Astrocyte of the hippocampus (primary cell): ENCODE data around the gene KRTAP5-1.

ENCODE experiments used
- DNase-seq: peaks from one replicate; pipeline ENCODE4 v3.0.0; 2011; ENCODE audit warnings: low read depth, low spot score

Gene KRTAP5-1

DNA sequence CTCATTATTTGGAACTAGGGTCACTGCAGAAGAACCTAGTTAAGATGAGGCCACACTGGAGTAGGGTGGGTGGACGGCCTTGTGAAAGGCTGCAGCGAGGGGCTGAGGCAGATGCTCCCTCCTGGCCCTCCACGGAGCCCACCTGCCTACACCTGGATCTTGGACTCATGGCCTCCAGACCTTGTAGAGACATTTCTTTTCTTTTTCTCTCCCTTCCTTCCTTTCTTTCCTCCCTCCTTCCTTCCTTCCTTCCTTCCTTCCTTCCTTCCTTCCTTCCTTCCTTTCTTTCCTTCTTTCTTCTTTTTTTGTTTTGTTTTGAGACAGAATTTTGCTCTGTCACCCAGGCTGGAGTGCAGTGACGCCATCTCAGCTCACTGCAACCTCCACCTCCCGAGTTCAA, 39.7 kb downstream of the KRTAP5-1 start:
- no peak for DNase-seq

DNA sequence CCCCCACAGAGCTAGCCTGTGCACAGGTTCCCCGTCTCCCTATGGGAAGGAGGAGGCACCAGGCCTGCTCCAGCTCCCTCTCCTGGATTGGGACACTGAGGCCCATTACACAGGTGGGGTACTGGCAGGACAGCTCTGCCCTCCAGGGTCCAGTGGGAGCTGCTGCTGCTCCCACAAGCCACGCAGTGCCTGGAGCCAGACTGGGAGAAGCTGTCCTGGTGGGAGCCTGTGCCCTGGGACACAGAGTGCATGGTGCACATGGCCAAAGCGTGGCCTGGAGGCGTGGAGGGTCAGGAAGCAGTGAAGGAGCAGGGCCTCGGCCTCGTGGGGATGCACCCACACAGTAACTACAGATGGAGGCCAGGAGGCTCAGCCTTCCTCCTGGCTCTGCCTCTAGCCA, 40.5 kb downstream of the KRTAP5-1 start:
- DNase-seq, result no peak

DNA sequence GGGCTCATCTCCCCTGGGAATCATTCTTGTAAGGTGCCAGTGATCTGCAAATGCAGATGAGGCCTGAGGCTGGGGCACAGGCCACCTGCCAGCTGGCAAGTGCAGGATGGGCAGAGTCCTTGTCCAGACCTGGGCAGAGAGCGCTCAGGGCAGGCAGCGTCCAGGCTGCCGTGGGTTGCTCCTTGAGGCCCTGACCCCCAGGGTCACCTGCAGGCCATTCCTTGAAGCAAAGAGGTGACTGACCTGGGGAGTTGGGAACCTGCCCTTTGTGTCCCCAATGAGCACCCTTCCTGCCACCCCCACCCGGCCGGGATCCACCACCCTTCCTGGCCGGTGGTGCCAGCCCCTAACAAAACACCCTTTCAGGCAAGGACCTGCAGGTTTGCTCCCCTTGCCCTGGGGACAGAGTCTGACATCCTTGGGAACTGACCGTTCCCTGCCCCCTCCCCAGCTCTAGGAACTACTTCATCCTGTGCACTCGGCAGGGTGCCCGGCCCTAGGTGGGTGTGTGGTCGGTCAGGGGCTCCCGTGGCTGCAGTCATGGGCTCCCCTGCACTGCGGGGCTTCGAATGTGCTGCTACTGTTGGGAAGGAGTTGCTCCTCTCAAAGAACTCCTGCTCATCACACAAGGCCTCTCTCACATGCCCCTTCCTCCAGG, 41.3 kb downstream of the KRTAP5-1 start:
- DNase-seq, result no peak

DNA sequence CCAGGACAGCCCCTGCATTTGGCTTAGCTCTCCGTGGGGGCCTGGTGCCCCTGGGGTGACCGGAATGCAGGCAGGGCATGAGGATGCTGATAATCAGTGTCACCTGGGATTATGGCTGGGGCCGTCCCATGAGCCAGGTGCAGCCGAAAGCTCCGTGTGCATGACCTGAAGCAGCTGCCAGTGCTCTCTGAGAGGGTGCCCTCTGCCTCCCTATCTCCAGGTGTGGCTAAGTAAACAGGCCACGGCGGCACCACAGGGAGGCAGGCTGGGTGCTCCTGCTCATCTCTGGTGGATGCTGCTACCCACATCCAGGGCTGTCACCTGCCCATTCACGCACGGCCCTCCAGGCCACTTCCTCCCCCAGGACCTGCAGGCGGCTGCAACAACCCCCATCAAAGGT, 42.8 kb downstream of the KRTAP5-1 start:
- no peak for DNase-seq

DNA sequence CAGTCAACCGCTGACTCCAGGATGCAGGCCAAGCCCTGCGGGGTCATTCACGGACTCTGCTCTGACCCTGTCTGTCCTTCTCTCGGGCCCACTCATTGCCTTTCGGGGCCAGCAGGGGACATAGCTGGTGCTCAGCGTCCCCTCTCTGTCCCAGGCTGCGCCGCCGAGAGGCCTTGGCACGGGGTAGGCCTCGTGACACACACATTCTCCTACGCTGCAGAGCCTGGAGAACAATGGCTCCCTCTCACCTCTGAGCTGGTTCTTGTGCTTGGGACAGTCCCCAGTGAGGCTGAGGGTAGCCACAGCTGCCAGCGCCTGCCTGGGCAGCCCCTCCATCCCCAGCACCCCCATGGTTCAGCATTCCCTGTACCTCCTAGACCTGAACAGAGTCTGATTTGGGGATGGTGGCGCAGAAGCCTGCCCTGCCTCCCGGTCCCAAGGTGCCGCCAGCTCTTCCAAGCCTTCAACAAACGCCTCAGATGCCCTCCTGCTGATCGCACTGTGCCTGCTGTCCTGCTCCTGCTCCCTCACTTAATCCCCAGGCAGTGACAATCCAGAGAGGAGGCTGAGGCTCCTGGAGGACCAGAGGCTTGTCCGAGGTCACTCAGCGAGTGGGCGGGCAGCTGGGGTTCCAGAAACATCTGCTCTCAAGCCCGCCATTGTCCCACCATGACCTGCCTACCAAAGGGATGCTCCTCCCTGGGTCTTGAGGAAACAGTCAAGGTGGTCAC, 43.4 kb downstream of the KRTAP5-1 start:
- DNase-seq, result no peak

DNA sequence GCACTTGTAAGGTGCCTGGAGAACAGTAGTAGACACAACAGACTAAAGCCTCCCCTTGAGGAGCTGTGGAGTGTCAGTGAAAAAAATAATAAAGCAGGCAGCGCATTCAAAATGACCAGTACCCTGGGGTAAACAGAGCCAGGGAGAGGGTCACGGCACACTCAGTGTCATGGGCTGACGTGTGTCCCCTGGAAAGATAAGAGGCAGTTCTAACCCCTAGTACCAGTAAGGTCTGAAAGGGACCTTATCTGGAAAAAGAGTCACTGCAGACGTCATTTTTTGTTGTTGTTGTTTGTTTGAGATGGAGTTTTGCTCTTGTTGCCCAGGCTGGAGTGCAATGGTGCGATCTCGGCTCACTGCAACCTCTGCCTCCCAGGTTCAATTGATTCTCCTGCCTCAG, 45.0 kb downstream of the KRTAP5-1 start:
- no peak for DNase-seq

DNA sequence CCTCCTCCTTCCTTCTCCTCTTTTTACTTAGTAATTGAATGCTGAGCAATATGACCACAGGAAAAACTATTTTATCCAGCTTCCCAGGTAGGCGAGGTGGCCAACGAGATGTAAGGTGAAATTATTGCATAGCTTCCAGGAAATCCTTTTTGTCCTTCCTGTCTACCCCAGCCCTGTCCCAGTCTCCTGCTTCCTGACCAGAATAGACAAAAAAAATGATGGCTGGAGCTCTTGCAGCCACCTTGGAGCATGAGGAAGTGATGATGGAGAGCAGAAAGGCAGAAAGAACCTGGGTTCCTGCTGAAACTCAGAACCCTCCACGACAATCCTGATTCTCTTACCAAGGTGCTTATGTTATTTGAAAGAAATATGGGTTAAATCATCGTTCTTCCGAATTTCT, 46.9 kb downstream of the KRTAP5-1 start:
- DNase-seq, result no peak

DNA sequence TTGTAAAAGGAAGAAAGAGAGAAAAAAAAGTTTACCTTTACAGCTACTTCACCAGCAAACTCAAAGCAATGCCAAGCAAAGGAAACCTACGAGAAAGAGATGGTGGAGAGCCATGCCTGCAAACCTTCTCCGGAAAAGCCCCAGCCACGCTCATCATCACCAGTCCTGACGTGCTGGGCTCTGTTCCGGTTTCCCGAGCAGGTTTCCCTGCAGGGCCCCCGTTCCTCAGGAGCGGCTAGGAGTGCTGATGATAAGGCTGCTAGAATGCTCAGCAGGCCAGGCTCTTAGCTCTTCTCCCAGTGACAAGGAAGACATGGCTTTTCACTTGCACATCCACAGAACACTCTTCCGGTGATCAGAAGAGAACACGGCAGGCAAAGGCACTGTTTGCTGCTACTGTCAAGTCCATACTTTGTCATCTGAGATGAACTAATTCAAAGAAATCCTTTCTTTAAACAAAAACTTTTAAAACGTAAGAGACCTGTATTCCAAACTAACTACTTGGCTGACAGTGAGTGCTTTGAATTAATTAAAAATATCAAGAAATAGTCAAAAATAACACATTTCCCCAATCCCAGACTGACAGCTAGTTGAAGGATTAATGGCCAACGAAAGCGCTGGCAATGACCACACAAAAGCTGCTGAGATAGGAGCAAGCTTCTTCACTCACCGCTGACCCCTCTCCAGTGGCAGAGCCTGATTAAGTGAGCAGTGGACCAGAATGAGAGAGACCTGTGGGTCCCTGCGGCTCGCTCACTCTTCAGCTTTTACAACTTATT, 48.8 kb downstream of the KRTAP5-1 start:
- DNase-seq, result no peak

DNA sequence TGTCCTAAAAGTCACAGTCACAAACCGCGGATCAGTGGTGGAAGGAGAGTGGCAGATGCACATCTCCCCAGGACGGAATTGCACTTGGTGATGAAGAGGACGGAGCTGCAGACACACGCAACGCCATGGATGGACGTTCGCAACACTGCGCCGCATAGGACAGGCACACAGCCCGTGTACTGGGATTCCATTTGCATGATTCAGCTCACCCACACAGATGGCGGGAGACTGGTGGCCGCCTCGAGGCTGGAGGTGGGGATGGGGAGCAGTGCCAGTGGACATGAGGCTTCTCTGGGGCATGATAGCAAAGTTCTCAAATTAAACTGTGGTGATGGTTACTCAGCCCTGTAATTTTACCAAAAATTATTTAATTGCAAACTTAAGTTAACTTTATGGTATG, 50.4 kb downstream of the KRTAP5-1 start:
- DNase-seq, result peak; percentile 55
